Endodermal cell (in vitro differentiated cells): Measurements from ENCODE around the gene MSLN. TPM values are rescaled to one million over a fixed set of nuclear protein-coding genes. Genes with fewer than 3 reads are reported as not detected.

Experiments used
- DNase-seq: peaks from one replicate; pipeline ENCODE4 v3.0.0-alpha.2; 2017
- H3K27ac ChIP-seq: 2 replicates; pipeline ENCODE4 v1.5.1; 2013; ENCODE audit warnings: mild to moderate bottlenecking, low read depth, low read length, moderate library complexity
- H3K27me3 ChIP-seq: 2 replicates; pipeline ENCODE4 v1.6.1; 2013; ENCODE audit warnings: mild to moderate bottlenecking, low read length, moderate library complexity; ENCODE audit not compliant: insufficient read depth, control insufficient read depth, poor library complexity, severe bottlenecking
- H3K36me3 ChIP-seq: 2 replicates; pipeline ENCODE4 v1.7.0; 2013; ENCODE audit warnings: mild to moderate bottlenecking, low read length, moderate library complexity; ENCODE audit not compliant: control insufficient read depth, insufficient read depth
- H3K4me1 ChIP-seq: one replicate; pipeline ENCODE4 v1.7.0; 2013; ENCODE audit warnings: low read length; ENCODE audit not compliant: control insufficient read depth, insufficient read depth
- H3K4me3 ChIP-seq: 2 replicates; pipeline ENCODE4 v1.5.1; 2013; ENCODE audit warnings: mild to moderate bottlenecking, low read length, moderate library complexity
- H3K9ac ChIP-seq: 2 replicates; pipeline ENCODE4 v1.6.1; 2013; ENCODE audit warnings: mild to moderate bottlenecking, low read length, moderate library complexity; ENCODE audit not compliant: poor library complexity, severe bottlenecking; ENCODE audit errors: extremely low read depth
- H3K9me3 ChIP-seq: 2 replicates; pipeline ENCODE4 v1.6.1; 2013; ENCODE audit warnings: mild to moderate bottlenecking, low read length, moderate library complexity; ENCODE audit not compliant: control insufficient read depth
- H3K27ac Mint-ChIP-seq: 2 replicates; pipeline ENCODE4 v1.8.0; 2020; ENCODE audit warnings: mixed read lengths
- H3K27me3 Mint-ChIP-seq: 2 replicates; pipeline ENCODE4 v1.8.0; 2021; ENCODE audit warnings: mild to moderate bottlenecking, mixed read lengths; ENCODE audit not compliant: insufficient read depth
- H3K36me3 Mint-ChIP-seq: 2 replicates; pipeline ENCODE4 v1.8.0; 2020; ENCODE audit warnings: low read depth, mixed read lengths
- H3K4me1 Mint-ChIP-seq: 2 replicates; pipeline ENCODE4 v1.8.0; 2020; ENCODE audit warnings: mixed read lengths
- H3K4me3 Mint-ChIP-seq: 2 replicates; pipeline ENCODE4 v1.8.0; 2020; ENCODE audit warnings: mild to moderate bottlenecking, moderate library complexity, mixed read lengths
- H3K9me3 Mint-ChIP-seq: 2 replicates; pipeline ENCODE4 v1.8.0; 2020; ENCODE audit warnings: mild to moderate bottlenecking, mixed read lengths
- WGBS, 2 experiments: methylation state at CpG; one replicate each; pipeline versions ENCODE4 v1.1.5 to v1.1.7; 2013; ENCODE audit warnings: missing lambda C conversion rate in 2 of 2, mixed read lengths in 1 of 2; ENCODE audit not compliant: insufficient coverage in 1 of 2, insufficient read length in 1 of 2; 5-methylcytosine and 5-hydroxymethylcytosine counted together
- total RNA-seq, 2 donors: library from RNA; stranded (reverse); fragmentation: NEBNext Ultra II Directional in 1 of 2; extraction: Animal tissue kit (Norgen Biotek cat#: 25700) in 1 of 2; gene quantifications; 2 replicates in 1 of 2; 3 replicates in 1 of 2; pipeline ENCODE4 v1.2.1, GENCODE V29; 2021
- TF ChIP-seq, protein P1 (sequence below): fragments of 200-600 bp; sonication (generic); conservative IDR thresholded peaks from 2 replicates; pipeline ENCODE4 v1.5.0; 2021; ENCODE audit warnings: antibody characterized with exemption, mild to moderate bottlenecking

Gene MSLN
- total RNA-seq, 2 donors from 2014 or later, result 0.42 to 0.86 TPM

DNA sequence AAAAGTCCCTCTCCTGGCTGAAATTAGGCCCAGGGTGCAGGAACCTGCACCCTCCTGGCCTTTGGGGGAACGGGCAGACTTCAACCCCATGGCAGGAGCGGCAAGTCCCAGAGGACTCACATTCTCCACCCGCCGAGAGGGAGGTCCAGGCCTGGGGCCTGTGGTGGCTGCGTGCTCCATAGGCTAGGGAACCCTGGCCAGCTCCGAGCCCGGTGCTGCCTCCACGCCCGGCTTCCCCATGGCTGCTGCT is 34.4 kb upstream of the MSLN start:
- Histone ChIP-seq H3K9me3 (no peaks in the 10 kb centered on the region), H3K27me3 (peaks cover 19% of the 10 kb centered on the region), H3K4me1 (peaks cover 3% of the 10 kb centered on the region), H3K36me3 (no peaks in the 10 kb centered on the region), H3K9ac (no peak overlapping the region), H3K27ac (no peak overlapping the region), H3K4me3 (no peak overlapping the region)
- H3K4me1 Mint-ChIP-seq, result no peaks in the 10 kb centered on the region
- 48 to 60% methylated on average over 1 to 9 of the region's 9 CpGs for WGBS, 2 experiments
- H3K9me3 Mint-ChIP-seq, result no peaks in the 10 kb centered on the region
- peak overlapping the region; percentile 53 for H3K4me3 Mint-ChIP-seq
- no peaks in the 10 kb centered on the region for H3K36me3 Mint-ChIP-seq
- H3K27me3 Mint-ChIP-seq, result peaks cover 15% of the 10 kb centered on the region
- H3K27ac Mint-ChIP-seq, result no peak overlapping the region
- no peak for DNase-seq
- TF ChIP-seq, protein P1, sequence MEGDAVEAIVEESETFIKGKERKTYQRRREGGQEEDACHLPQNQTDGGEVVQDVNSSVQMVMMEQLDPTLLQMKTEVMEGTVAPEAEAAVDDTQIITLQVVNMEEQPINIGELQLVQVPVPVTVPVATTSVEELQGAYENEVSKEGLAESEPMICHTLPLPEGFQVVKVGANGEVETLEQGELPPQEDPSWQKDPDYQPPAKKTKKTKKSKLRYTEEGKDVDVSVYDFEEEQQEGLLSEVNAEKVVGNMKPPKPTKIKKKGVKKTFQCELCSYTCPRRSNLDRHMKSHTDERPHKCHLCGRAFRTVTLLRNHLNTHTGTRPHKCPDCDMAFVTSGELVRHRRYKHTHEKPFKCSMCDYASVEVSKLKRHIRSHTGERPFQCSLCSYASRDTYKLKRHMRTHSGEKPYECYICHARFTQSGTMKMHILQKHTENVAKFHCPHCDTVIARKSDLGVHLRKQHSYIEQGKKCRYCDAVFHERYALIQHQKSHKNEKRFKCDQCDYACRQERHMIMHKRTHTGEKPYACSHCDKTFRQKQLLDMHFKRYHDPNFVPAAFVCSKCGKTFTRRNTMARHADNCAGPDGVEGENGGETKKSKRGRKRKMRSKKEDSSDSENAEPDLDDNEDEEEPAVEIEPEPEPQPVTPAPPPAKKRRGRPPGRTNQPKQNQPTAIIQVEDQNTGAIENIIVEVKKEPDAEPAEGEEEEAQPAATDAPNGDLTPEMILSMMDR, result no peak

DNA sequence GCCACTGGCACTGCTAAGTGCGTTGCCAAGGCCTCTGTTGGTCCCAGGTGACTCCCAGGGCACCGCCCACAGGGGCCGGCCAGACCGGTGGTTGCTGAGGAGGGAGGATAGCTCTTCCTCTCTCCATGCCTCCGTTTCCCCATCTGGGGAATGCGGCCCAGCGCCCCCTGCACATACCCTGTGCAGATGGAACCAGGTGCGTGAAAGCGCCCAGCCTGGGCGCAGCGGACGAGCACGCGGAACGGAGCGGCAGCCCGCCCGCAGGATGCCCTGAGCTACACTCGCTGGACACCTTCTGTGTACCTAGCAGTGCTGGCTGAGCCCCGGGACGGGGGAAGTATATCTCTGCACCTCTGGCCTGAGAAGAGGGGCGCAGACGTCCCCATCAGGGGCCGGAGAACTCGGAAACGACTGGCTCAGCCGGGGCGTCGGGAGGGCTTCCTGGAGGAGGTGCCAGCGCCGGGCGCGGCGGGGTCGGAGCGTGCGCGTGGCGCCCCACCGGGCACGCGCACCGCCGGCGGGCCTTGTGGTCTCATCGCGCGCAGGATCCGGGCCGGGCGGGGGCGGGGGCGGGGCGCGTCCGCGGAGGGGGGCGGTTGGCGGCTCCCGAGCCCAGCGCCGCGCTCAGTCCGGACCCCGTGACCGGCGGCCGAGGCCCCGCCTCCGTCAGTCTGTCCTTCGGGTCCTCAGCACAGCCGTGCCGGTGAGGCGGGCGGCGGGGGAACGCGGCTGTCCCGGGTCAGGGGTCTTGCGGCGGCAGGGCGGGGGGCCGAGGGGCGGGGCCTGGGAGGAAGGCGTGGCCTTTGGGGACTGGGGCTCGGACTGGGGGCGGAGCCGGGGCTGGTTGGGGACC is 33.9 kb upstream of the MSLN start, which contains the start of the genes CCDC78 and HAGHL:
Gene CCDC78 (minus strand): TSS at position 6 of the 853 bp plus-strand sequence. CDS start 76 bp downstream, outside the sequence.
Gene HAGHL (plus strand): TSS at position 669 of the 853 bp plus-strand sequence. CDS start 404 bp downstream, outside the sequence.
- H3K4me1 Mint-ChIP-seq, result no peaks in the 10 kb centered on the region
- H3K36me3 Mint-ChIP-seq, result no peaks in the 10 kb centered on the region
- DNase-seq, result peak; percentile 92
- Histone ChIP-seq H3K27me3 (peaks cover 19% of the 10 kb centered on the region), H3K9me3 (no peaks in the 10 kb centered on the region), H3K4me3 (peak within 1 kb of the TSS; percentile 79), H3K9ac (no peak within 1 kb of the TSS), H3K27ac (no peak within 1 kb of the TSS), H3K36me3 (no peaks in the 10 kb centered on the region), H3K4me1 (peaks cover 3% of the 10 kb centered on the region)
- no peak within 1 kb of the TSS for H3K27ac Mint-ChIP-seq
- peaks cover 15% of the 10 kb centered on the region for H3K27me3 Mint-ChIP-seq
- no peaks in the 10 kb centered on the region for H3K9me3 Mint-ChIP-seq
- H3K4me3 Mint-ChIP-seq, result peak within 1 kb of the TSS; percentile 53
- TF ChIP-seq, protein P1, result no peak
- 2 to 3% methylated on average over 11 to 88 of the region's 88 CpGs for WGBS, 2 experiments

DNA sequence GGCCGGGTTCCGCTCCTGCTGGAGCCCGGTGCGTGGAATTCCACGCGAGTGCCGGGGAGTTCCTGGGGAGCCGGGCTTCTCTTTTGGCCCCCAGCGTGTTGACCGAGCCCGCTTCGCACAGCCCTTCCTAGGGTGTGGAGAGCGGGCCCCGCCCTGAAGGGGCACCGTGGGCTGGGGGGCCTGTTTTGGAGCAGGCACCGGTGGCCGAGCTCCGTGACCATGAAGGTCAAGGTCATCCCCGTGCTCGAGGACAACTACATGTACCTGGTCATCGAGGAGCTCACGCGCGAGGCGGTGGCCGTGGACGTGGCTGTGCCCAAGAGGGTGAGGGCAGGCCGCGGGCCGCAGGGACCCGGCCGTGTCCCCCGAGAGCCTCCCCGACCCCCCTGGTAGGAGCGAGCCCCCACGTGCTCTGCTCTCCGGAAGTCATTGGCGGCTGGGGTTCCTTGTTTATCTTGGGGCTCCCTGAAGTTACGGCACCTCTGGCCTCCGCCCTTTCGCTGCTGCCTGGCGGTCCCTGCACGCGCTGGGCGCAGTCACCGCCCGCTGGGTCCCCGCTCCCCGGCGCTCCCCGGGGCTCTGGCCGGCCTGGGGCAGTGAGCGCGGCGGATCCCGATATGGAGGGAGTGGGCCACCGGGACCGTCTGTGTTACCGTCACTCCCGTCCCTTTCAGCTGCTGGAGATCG is 33.1 kb upstream of the MSLN start:
- H3K4me1 ChIP-seq, result peaks cover 3% of the 10 kb centered on the region
- no peak overlapping the region for H3K9ac ChIP-seq
- no peaks in the 10 kb centered on the region for H3K9me3 ChIP-seq
- no peaks in the 10 kb centered on the region for H3K9me3 Mint-ChIP-seq
- H3K4me1 Mint-ChIP-seq, result no peaks in the 10 kb centered on the region
- no peak for DNase-seq
- peaks cover 15% of the 10 kb centered on the region for H3K27me3 Mint-ChIP-seq
- H3K4me3 Mint-ChIP-seq, result peak overlapping the region; percentile 44
- no peaks in the 10 kb centered on the region for H3K36me3 ChIP-seq
- H3K27ac Mint-ChIP-seq, result no peak overlapping the region
- H3K4me3 ChIP-seq, result peak overlapping the region; percentile 79
- no peak overlapping the region for H3K27ac ChIP-seq
- TF ChIP-seq, protein P1, result no peak
- 3 to 4% methylated on average over 37 to 61 of the region's 61 CpGs for WGBS, 2 experiments
- H3K36me3 Mint-ChIP-seq, result peaks cover 3% of the 10 kb centered on the region
- peaks cover 19% of the 10 kb centered on the region for H3K27me3 ChIP-seq
